Testis (tissue), 2 donors: ENCODE data around the gene ATP6AP2.

ENCODE experiments used
- POLR2A ChIP-seq: fragments of 450-650 bp; IDR thresholded peaks from one replicate; pipeline ENCODE4 v1.6.1; 2017; ENCODE audit warnings: antibody characterized with exemption, mild to moderate bottlenecking, moderate library complexity
- TF ChIP-seq, protein P1 (sequence below), 3 experiments: fragments of 450-650 bp in 2 of 3; fragments of 200-600 bp in 1 of 3; sonication (generic) in 1 of 3; IDR thresholded peaks; one replicate each; pipeline ENCODE4 v1.5.1; 2016 to 2019; ENCODE audit warnings: antibody characterized with exemption in 3 of 3, mild to moderate bottlenecking in 2 of 3, moderate library complexity in 1 of 3

DNA sequence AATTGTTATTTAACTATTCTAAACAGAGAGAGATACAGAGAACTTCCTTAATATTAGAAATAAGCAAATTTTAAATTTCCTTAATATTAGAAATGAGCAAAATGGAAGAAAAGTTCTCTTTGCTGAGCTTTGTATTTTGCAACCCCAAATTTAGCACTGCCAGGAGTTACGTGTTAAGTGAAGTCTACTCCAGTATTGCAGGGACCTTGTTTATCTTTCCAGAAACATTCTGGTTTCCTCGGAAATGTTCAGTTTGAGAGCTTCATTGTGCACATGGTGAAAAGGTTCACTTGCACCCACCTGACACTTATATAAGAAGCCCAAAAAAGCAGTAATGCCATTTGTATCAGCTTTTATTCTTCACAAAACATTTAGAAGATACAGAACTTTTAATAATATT is 72.8 kb downstream of the ATP6AP2 start:
- TF ChIP-seq, protein P1, sequence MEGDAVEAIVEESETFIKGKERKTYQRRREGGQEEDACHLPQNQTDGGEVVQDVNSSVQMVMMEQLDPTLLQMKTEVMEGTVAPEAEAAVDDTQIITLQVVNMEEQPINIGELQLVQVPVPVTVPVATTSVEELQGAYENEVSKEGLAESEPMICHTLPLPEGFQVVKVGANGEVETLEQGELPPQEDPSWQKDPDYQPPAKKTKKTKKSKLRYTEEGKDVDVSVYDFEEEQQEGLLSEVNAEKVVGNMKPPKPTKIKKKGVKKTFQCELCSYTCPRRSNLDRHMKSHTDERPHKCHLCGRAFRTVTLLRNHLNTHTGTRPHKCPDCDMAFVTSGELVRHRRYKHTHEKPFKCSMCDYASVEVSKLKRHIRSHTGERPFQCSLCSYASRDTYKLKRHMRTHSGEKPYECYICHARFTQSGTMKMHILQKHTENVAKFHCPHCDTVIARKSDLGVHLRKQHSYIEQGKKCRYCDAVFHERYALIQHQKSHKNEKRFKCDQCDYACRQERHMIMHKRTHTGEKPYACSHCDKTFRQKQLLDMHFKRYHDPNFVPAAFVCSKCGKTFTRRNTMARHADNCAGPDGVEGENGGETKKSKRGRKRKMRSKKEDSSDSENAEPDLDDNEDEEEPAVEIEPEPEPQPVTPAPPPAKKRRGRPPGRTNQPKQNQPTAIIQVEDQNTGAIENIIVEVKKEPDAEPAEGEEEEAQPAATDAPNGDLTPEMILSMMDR (IDR thresholded peaks at IDR 0.05): no peak
- TF ChIP-seq POLR2A: no peak
